T-helper 2 cell treated with Interferon-gamma antibody and Interleukin-4, amounts not matched to agents 5 μg/mL and 100 μg/mL, for 36 hours (primary cell): ENCODE measurements around the gene ZNF554.
"Not testable (repeated sequence)": the region's sequence is repeated elsewhere in the genome, so short reads cannot be mapped to it uniquely, and the experiment has no call there.

ENCODE experiments used
- DNase-seq: peaks from one replicate; pipeline ENCODE4 v3.0.0; 2021; ENCODE audit warnings: low spot score
- H3K27ac Mint-ChIP-seq: one replicate; pipeline ENCODE4 v1.8.0; 2021; ENCODE audit warnings: mild to moderate bottlenecking, mixed read lengths
- H3K27me3 Mint-ChIP-seq: one replicate; pipeline ENCODE4 v1.8.0; 2021; ENCODE audit warnings: low read depth, mixed read lengths
- H3K36me3 Mint-ChIP-seq: one replicate; pipeline ENCODE4 v1.8.0; 2021; ENCODE audit warnings: low read depth, mixed read lengths
- H3K4me1 Mint-ChIP-seq: one replicate; pipeline ENCODE4 v1.8.0; 2021; ENCODE audit warnings: low read depth, mixed read lengths
- H3K4me3 Mint-ChIP-seq: one replicate; pipeline ENCODE4 v1.8.0; 2022; ENCODE audit warnings: mild to moderate bottlenecking, moderate library complexity, mixed read lengths
- H3K9me3 Mint-ChIP-seq: one replicate; pipeline ENCODE4 v1.8.0; 2021; ENCODE audit warnings: mixed read lengths

ZNF554 gene

DNA sequence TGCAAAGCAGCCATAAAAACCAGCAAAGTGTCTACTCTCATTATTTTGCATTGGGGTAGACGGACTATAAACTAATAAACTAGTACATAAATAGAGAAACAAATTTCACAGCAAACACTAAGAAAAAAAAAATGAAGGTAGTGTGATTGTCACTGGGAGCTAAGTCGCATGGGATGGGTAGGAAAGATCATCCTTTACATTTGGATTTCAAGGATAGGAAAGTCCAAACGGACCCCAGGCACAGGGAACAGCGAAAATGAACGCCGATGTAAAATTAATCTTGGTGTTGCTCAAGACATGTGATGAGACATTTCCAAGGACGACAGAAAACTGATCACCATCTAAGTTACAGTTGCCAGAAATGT, 35.9 kb upstream of the ZNF554 start:
- Mint-ChIP-seq H3K4me1 (peaks cover 41% of the 10 kb centered on the region), H3K4me3 (peak overlapping the region; percentile 94), H3K9me3 (no peaks in the 10 kb centered on the region), H3K36me3 (peaks cover 8% of the 10 kb centered on the region), H3K27me3 (no peaks in the 10 kb centered on the region), H3K27ac (peak overlapping the region; percentile 93)
- no peak for DNase-seq

DNA sequence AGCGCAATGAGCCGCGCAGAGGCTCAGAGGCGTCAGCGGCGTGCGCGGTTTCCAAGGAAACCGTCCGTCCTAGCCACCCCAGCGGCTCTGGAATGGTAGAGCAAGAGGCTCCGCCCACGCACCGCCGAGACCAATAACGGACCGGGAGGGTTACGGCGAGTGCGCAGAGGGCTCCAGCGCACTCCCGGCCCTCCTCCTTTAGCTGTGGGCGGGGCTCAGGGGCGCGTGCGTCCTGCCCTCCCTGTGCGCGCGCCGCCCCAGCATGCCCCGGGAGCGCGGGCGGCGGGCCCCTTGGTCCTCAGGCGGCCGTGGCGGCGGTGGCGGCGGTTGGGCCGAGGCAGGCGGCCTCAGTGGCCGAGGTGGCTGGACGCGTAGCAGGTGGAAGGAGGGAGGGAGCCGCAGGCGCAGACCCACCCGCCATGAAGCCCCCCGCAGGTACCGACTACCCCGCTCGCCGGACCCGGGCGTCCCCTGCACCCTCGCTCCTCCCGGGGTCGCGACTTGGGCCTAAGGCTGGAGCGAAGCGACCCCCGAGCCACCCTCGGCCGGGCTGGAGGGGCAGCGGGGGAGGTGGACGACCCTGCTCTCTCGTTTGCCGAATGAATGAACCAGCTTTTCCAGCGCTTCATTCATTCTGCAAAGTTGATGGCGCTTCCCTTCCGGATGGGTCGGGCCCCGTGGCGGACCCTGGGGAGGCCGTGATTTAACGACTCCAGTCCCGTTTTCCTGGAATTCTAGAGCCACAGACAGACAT, 34.2 kb upstream of the ZNF554 start, which contains the start of gene THOP1:
TSS of gene THOP1 (plus strand) at position 260 of the 754 bp plus-strand sequence. CDS start at position 420, 160 bp downstream.
- H3K27me3 Mint-ChIP-seq = no peaks in the 10 kb centered on the region
- H3K36me3 Mint-ChIP-seq = peaks cover 11% of the 10 kb centered on the region
- peaks cover 40% of the 10 kb centered on the region for H3K4me1 Mint-ChIP-seq
- H3K9me3 Mint-ChIP-seq = no peaks in the 10 kb centered on the region
- peak; percentile 99 for DNase-seq
- H3K4me3 Mint-ChIP-seq = peak within 1 kb of the TSS; percentile 97
- H3K27ac Mint-ChIP-seq = peak within 1 kb of the TSS; percentile 82

DNA sequence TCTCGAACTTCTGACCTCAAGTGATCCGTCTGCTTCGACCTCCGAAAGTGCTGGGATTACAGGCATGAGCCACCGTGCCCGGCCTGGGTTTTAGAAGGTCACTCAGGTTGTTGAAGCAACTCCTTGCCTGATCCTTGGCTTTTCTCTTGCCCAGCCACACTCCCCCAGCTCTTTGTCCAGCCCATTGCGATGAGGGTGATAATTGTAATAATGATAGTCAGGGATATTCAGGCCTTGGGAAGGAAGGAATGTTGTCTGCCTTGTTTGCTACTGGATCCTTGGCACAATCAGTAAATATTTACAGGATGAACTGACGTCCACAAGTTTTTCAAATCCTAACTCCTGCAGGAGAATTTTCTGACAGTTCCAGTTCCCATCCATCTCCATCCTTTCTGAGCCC, 32.6 kb upstream of the ZNF554 start:
- Mint-ChIP-seq H3K4me3 (peak overlapping the region; percentile 97), H3K27ac (no peak overlapping the region), H3K4me1 (peaks cover 29% of the 10 kb centered on the region), H3K9me3 (no peaks in the 10 kb centered on the region), H3K36me3 (peaks cover 14% of the 10 kb centered on the region), H3K27me3 (no peaks in the 10 kb centered on the region)
- DNase-seq = no peak

DNA sequence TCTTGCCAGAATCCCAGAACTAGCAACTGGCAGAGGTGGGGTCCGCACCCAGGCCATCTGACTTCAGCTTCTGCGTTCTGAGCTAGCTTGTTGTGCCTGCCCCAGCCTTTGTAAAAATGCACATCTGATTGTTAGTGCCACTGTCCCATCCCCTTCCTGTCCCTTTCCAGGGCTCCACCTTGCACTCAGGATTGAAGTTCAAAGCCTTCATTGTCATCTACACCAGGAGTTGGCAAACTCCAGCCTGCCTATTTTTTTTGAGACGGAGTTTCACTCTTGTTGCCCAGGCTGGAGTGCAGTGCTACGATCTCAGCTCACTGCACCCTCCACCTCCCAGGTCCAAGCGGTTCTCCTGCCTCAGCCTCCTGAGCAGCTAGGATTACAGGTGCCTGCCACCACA, 31.4 kb upstream of the ZNF554 start:
- Mint-ChIP-seq H3K4me1 (peaks cover 25% of the 10 kb centered on the region), H3K27ac (no peak overlapping the region), H3K4me3 (peak overlapping the region; percentile 24), H3K27me3 (no peaks in the 10 kb centered on the region), H3K36me3 (peaks cover 14% of the 10 kb centered on the region), H3K9me3 (no peaks in the 10 kb centered on the region)
- DNase-seq = no peak

DNA sequence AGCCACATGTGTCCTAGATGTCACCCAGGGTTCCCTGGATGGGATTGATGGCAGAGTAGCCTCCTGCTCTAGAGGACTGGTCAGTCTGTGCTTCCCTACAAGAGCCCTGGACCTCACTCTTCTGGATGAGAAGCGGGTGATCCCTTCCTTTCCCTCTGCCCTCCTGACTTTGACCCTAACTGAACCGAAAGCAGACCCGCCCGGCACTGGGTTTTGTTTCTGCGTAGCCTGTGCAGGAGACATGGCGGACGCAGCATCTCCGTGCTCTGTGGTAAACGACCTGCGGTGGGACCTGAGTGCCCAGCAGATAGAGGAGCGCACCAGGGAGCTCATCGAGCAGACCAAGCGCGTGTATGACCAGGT, 29.5 kb upstream of the ZNF554 start:
- H3K9me3 Mint-ChIP-seq = no peaks in the 10 kb centered on the region
- H3K36me3 Mint-ChIP-seq = peaks cover 18% of the 10 kb centered on the region
- DNase-seq = no peak
- no peak overlapping the region for H3K4me3 Mint-ChIP-seq
- H3K27ac Mint-ChIP-seq = no peak overlapping the region
- H3K27me3 Mint-ChIP-seq = no peaks in the 10 kb centered on the region
- peaks cover 19% of the 10 kb centered on the region for H3K4me1 Mint-ChIP-seq

DNA sequence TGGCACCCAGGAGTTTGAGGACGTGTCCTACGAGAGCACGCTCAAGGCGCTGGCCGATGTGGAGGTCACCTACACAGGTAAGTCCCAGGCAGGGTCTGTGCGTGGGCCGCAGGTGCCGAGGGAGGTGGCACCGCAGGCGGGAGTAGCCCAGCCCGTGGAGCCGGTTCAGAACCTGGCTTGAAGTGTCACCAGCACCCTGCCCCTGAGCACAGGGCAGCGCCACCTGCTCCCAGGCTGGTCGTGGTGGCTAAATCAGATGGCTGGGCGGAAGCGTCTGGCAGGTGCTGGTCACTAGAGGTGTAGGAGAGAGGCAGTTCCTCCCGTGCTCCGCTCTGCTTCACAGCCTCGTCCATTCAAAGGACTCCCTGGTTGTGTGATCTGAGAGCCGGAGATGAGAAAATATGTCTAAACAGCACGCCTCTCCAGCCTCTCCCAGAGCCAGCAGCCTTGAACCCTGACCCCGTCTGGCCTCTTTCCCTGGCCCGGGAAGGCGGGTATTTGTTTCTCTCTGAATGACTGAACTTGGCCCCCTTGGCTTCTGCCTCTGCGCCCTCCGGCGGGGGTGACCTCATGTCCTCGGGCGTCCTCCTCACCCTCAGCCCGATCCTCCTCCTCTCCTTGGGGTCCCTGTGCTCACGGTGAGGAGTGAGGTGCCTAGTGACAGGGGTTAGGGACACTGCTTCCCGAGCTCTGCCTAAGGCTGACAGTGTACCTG, 29.0 kb upstream of the ZNF554 start:
- no peaks in the 10 kb centered on the region for H3K9me3 Mint-ChIP-seq
- H3K36me3 Mint-ChIP-seq = peaks cover 21% of the 10 kb centered on the region
- peaks cover 18% of the 10 kb centered on the region for H3K4me1 Mint-ChIP-seq
- no peaks in the 10 kb centered on the region for H3K27me3 Mint-ChIP-seq
- no peak overlapping the region for H3K4me3 Mint-ChIP-seq
- no peak for DNase-seq
- no peak overlapping the region for H3K27ac Mint-ChIP-seq

DNA sequence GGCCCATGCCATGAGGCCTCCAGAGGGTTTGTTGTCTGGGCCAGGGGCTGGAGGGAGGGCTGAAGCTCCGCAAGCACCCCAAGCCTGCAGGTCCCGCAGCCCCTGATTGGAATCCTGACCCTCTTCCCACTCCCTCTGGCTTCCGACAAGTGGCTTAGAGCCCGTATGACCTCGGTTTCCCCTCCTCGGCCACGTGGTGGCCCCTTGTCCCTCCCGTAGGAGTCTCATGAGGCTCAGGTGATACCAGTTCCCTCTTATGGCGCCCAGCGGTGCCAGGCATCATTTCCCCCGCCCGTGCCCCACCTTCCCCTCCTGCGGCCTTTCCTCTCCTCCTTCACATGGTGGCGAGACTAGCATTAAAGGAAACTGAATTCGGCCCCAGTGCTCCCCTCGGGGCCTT, 28.2 kb upstream of the ZNF554 start:
- H3K4me3 Mint-ChIP-seq = no peak overlapping the region
- peaks cover 25% of the 10 kb centered on the region for H3K36me3 Mint-ChIP-seq
- H3K27me3 Mint-ChIP-seq = no peaks in the 10 kb centered on the region
- H3K4me1 Mint-ChIP-seq = peaks cover 15% of the 10 kb centered on the region
- no peak for DNase-seq
- no peak overlapping the region for H3K27ac Mint-ChIP-seq
- H3K9me3 Mint-ChIP-seq = no peaks in the 10 kb centered on the region

DNA sequence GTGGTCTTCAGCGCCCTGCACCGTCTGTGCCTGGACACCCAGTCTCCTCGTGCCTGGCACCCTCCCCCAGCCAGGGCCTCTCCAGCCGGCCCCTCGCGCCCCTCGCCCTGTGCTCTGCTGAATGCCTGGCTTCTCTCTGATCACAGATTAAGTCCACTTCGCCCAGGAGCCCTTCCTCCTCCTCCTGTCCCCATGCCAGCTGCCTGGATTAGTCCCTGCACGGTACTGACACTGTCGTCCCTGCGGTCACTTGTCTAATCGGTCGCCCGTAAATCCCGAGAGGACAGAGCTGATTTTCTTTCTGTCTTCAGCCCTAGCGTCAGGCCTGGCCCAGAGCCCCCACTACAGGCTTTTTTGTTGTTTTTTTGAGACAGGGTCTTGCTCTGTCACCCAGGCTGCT, 27.8 kb upstream of the ZNF554 start:
- peaks cover 25% of the 10 kb centered on the region for H3K36me3 Mint-ChIP-seq
- H3K9me3 Mint-ChIP-seq = no peaks in the 10 kb centered on the region
- no peaks in the 10 kb centered on the region for H3K27me3 Mint-ChIP-seq
- peaks cover 15% of the 10 kb centered on the region for H3K4me1 Mint-ChIP-seq
- H3K27ac Mint-ChIP-seq = no peak overlapping the region
- DNase-seq = no peak
- no peak overlapping the region for H3K4me3 Mint-ChIP-seq

DNA sequence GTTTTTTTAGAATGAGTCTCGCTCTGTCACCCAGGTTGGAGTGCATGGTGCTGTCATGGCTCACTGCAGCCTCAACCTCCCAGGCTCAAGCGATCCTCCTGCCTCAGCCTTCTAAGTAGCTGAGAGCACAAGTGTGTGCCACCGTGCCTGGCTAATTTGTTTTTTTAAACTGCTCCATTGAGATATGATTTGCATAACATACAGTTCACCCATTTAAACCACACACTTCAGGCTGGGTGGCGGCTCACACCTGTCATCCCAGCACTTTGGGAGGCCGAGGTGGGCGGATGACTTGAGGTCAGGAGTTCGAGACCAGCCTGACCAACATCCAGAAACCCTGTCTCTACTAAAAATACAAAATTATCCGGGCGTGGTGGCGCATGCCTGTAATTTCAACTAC, 27.0 kb upstream of the ZNF554 start:
- not testable (repeated sequence) for H3K4me3 Mint-ChIP-seq, H3K4me1 Mint-ChIP-seq, H3K27ac Mint-ChIP-seq, H3K9me3 Mint-ChIP-seq, DNase-seq, H3K27me3 Mint-ChIP-seq
- H3K36me3 Mint-ChIP-seq = peaks cover 21% of the 10 kb centered on the region

DNA sequence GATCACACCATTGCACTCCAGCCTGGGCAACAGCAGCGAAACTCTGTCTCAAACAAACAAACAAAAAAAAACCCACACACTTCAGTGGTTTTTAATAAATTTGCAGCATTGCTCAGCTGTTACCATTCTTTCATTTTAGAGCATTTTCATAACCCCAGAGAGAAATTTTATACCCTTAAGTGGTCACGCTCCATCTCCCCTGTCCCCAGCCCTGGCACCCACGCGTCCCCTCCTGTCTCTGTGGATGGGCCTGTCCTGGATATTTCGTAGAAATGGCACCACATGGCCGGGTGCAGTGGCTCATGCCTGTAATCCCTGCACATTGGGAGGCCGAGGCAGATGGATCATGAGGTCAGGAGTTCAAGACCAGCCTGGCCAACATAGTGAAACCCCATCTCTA, 26.5 kb upstream of the ZNF554 start:
- Mint-ChIP-seq H3K27ac (no peak overlapping the region), H3K9me3 (no peaks in the 10 kb centered on the region), H3K4me1 (peaks cover 4% of the 10 kb centered on the region), H3K36me3 (peaks cover 21% of the 10 kb centered on the region), H3K27me3 (no peaks in the 10 kb centered on the region), H3K4me3 (no peak overlapping the region)
- no peak for DNase-seq

DNA sequence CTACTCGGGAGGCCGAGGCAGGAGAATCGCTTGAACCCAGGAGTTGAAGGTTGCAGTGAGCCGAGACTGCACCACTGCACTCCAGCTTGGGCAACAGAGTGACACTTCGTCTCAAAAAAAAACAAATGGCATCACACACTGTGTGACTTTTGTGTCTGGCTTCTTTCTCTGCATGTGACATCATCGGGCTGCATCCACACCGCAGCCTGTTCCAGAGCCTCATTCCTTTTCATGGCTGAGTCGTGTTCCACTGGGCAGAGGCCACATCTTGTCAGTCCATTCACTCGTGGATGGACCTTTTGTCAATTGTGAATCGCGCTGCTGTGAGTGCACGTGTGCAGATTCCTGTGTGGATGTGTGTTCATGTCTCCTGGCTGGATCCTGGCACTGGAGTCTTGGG, 26.1 kb upstream of the ZNF554 start:
- DNase-seq = no peak

DNA sequence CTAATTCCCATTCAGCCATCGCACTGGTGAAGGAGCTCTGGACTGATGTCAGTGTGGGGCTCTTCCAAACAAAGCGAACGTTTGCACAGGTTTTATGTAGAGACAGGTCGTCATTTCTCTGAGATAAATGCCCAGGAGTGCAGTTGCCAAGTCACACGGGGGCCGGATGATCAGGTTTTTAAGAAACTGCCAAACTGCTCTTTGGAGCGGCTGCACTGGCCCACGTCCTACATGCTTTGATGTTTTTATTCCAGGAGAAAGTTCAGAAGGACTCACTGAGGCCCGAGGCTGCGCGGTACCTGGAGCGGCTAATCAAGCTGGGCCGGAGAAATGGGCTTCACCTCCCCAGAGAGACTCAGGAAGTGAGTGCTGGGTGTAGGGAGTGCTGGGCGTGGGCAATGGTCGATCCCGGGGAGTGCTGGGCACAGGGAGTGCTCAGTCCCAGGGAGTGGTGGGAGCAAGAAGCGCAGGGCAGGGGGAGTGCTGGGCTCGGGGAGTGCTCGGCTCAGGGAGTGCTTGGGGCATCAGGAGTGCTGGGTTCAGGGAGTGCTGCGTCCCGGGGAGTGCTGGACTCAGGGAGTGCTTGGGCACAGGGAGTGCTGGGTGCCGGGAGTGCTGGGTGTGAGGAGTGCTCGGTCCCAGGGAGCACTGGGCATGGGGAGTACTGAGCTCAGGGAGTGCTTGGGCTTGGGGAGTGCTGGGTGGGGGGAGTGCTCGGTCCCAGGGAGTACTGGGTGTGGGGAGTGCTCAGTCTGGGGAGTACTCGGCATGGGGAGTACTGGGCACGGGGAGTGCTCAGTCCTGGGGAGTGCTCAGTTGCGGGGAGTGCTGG, 23.6 kb upstream of the ZNF554 start:
- Mint-ChIP-seq H3K9me3 (no peaks in the 10 kb centered on the region), H3K27ac (no peak overlapping the region), H3K4me3 (no peak overlapping the region), H3K36me3 (peaks cover 20% of the 10 kb centered on the region), H3K4me1 (no peaks in the 10 kb centered on the region), H3K27me3 (no peaks in the 10 kb centered on the region)
- no peak for DNase-seq

More for the DNA sequence above, 26.1 kb upstream of the ZNF554 start:
- H3K27me3 Mint-ChIP-seq = no peaks in the 10 kb centered on the region
- H3K4me1 Mint-ChIP-seq = peaks cover 4% of the 10 kb centered on the region
- no peak overlapping the region for H3K27ac Mint-ChIP-seq
- no peak overlapping the region for H3K4me3 Mint-ChIP-seq
- H3K9me3 Mint-ChIP-seq = no peaks in the 10 kb centered on the region
- H3K36me3 Mint-ChIP-seq = peaks cover 21% of the 10 kb centered on the region

DNA sequence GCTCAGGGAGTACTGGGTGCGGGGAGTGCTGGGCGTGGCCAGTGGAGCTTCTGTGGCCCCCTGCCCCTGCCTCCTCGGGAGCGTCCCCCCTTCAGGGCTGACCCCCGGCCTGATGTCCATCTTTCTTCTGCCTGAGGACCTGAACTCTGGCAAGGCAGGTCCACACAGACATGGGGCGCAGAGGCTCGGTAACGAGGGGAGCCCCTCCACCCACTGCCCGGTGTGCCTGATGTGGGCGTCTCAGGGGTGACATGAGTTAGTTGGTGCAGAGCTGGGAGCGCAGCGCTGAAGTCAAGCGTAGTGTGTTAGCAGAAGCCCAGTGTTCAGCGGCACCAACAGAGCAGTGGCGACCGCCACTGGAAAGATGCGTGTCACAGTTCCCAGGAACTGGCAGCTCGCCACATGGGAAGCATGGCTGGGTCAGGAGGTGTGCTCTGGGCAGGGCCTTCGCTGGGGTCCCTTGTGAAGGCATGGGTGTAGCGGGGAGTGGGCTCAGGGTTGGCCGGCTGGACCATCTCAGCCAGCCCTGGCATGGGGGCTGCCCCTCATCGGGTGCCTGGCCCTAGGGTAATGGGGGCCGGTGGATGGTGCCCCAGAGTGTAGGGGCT, 22.9 kb upstream of the ZNF554 start:
- H3K9me3 Mint-ChIP-seq = no peaks in the 10 kb centered on the region
- no peak for DNase-seq
- H3K36me3 Mint-ChIP-seq = peaks cover 21% of the 10 kb centered on the region
- H3K4me1 Mint-ChIP-seq = no peaks in the 10 kb centered on the region
- no peak overlapping the region for H3K4me3 Mint-ChIP-seq
- H3K27me3 Mint-ChIP-seq = no peaks in the 10 kb centered on the region
- H3K27ac Mint-ChIP-seq = no peak overlapping the region

DNA sequence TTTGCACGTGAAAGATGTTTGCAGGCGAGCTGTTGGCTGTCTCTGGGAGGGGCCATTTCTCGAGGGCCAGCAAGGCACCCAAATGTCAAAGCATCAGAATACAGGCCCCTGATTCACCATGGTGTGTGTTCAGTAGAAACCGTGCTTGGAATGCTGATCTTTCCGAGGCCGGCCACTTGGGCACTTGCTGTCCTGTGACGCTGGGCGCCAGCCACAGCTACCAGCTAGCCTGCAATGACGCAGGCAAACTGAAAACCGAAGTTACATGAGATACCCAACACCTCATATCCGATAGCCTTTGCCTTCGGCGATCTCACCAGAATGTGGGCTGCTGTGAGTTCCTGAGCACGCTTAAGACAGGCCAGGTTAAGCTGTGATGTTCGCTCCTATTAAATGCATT, 22.4 kb upstream of the ZNF554 start:
- peaks cover 21% of the 10 kb centered on the region for H3K36me3 Mint-ChIP-seq
- no peaks in the 10 kb centered on the region for H3K9me3 Mint-ChIP-seq
- no peak overlapping the region for H3K27ac Mint-ChIP-seq

More for the DNA sequence above, 22.4 kb upstream of the ZNF554 start:
- H3K4me1 Mint-ChIP-seq = no peaks in the 10 kb centered on the region
- H3K27me3 Mint-ChIP-seq = no peaks in the 10 kb centered on the region
- DNase-seq = no peak
- no peak overlapping the region for H3K4me3 Mint-ChIP-seq
